PFSK-1 (cell line): ENCODE results near the gene FBLN5.

Experiments
- FOXP2 ChIP-seq: optimal IDR thresholded peaks from 2 replicates; pipeline ENCODE3; 2011; ENCODE audit warnings: borderline replicate concordance, control low read depth, inconsistent platforms; ENCODE audit not compliant: insufficient read depth; ENCODE audit errors: extremely low read length, extremely low read depth
- POLR2AphosphoS5 ChIP-seq: IDR thresholded peaks from 2 replicates; pipeline ENCODE4 v1.6.1; 2012; ENCODE audit warnings: low read depth, mild to moderate bottlenecking, control low read depth, low read length, moderate library complexity
- REST ChIP-seq, 2 experiments: IDR thresholded peaks; 2 replicates each; pipeline versions ENCODE4 v1.6.1 to v1.8.0; 2011 to 2012; ENCODE audit warnings: low read depth in 2 of 2, low read length in 2 of 2, control low read depth in 1 of 2, inconsistent platforms in 1 of 2, mild to moderate bottlenecking in 1 of 2, moderate library complexity in 1 of 2; ENCODE audit not compliant: insufficient read depth in 1 of 2
- SIN3A ChIP-seq: IDR thresholded peaks from 2 replicates; pipeline ENCODE4 v1.6.1; 2012; ENCODE audit warnings: mild to moderate bottlenecking, low read length, moderate library complexity, borderline replicate concordance; ENCODE audit not compliant: insufficient read depth
- TAF1 ChIP-seq: IDR thresholded peaks from 2 replicates; pipeline ENCODE4 v1.6.1; 2012; ENCODE audit warnings: low read length, control low read depth, borderline replicate concordance; ENCODE audit not compliant: insufficient read depth

FBLN5 gene

GRCh38 chr14:91955168-91955567 is 7.7 kb upstream of the FBLN5 start:
- TF ChIP-seq REST (IDR thresholded peaks at IDR 0.05; ENCODE audit: insufficient read depth in 1 of 2, low read depth in 2 of 2, low read length in 2 of 2): no peak
- TF ChIP-seq POLR2AphosphoS5: no peak
- no peak for TF ChIP-seq TAF1
- no peak for TF ChIP-seq FOXP2
- TF ChIP-seq SIN3A: no peak

GRCh38 chr14:91953170-91953985 is 5.9 kb upstream of the FBLN5 start:
- no peak for TF ChIP-seq FOXP2
- TF ChIP-seq TAF1: no peak
- TF ChIP-seq POLR2AphosphoS5: no peak
- TF ChIP-seq SIN3A: no peak
- no peak for TF ChIP-seq REST (IDR thresholded peaks at IDR 0.05; ENCODE audit: insufficient read depth in 1 of 2, low read depth in 2 of 2, low read length in 2 of 2)

GRCh38 chr14:91946622-91947474 is 646 bp downstream of the FBLN5 start:
- TF ChIP-seq FOXP2 (no peak), SIN3A (no peak), POLR2AphosphoS5 (no peak), TAF1 (no peak), REST (IDR thresholded peaks at IDR 0.05; ENCODE audit: insufficient read depth in 1 of 2, low read depth in 2 of 2, low read length in 2 of 2) (no peak)

- TF ChIP-seq TAF1 (no peak), POLR2AphosphoS5 (no peak), SIN3A (no peak), REST (IDR thresholded peaks at IDR 0.05; ENCODE audit: insufficient read depth in 1 of 2, low read depth in 2 of 2, low read length in 2 of 2) (no peak), FOXP2 (no peak)
Measured at GRCh38 chr14:91945751-91946621, 1.5 kb downstream of the FBLN5 start.
